ENCODE data around the gene TOGARAM2. TPM values are rescaled to one million over a fixed set of nuclear protein-coding genes. Genes with fewer than 3 reads are reported as not detected.

The TOGARAM2 gene
- total and polyA plus RNA-seq, 5 experiments from 2014 or later: 0.32 to 1.9 (median 0.61) TPM; not detected in 1

- peaks cover 0 to 1% (median 0%) of the 10 kb centered on the region in 4 donors for H3K4me1 Mint-ChIP-seq
Measured at GRCh38 chr2:29065068-29065811, 84.1 kb downstream of the TOGARAM2 start.

GRCh38 chr2:29066271-29066860 is 85.3 kb downstream of the TOGARAM2 start:
- H3K36me3 Mint-ChIP-seq: no peaks in the 10 kb centered on the region
- H3K27ac Mint-ChIP-seq: peak overlapping the region in 1 of 10 donors; percentile 24
- no peak for ATAC-seq
- peaks cover 0 to 1% (median 0%) of the 10 kb centered on the region in 4 donors for H3K4me1 Mint-ChIP-seq
- peaks cover 0 to 2% (median 0%) of the 10 kb centered on the region in 5 donors for H3K27me3 Mint-ChIP-seq
- no peak for DNase-seq
- POLR2A ChIA-PET: interaction anchor here (1.1 kb wide), 1 partner anchor 10 kb away, joined by 3 read pairs; no protein-coding TSS in a partner anchor
- no peaks in the 10 kb centered on the region for H3K9me3 Mint-ChIP-seq
- no peak overlapping the region for H3K4me3 Mint-ChIP-seq

More at GRCh38 chr2:29065068-29065811, 84.1 kb downstream of the TOGARAM2 start:
- peaks cover 0 to 2% (median 0%) of the 10 kb centered on the region in 5 donors for H3K27me3 Mint-ChIP-seq
- H3K36me3 Mint-ChIP-seq: no peaks in the 10 kb centered on the region
- ATAC-seq (no peak), DNase-seq (no peak)
- no peak overlapping the region for H3K4me3 Mint-ChIP-seq
- H3K27ac Mint-ChIP-seq: no peak overlapping the region
- H3K9me3 Mint-ChIP-seq: no peaks in the 10 kb centered on the region
- POLR2A ChIA-PET: interaction anchor here (1.1 kb wide), 1 partner anchor 11 kb away, joined by 3 read pairs; no protein-coding TSS in a partner anchor

GRCh38 chr2:29066997-29067605 is 86.0 kb downstream of the TOGARAM2 start:
- H3K27ac Mint-ChIP-seq: no peak overlapping the region
- H3K36me3 Mint-ChIP-seq: no peaks in the 10 kb centered on the region
- no peak overlapping the region for H3K4me3 Mint-ChIP-seq
- H3K4me1 Mint-ChIP-seq: peaks cover 0 to 1% (median 0%) of the 10 kb centered on the region in 4 donors
- ATAC-seq: no peak
- POLR2A ChIA-PET: no interaction called here
- DNase-seq: no peak
- H3K9me3 Mint-ChIP-seq: no peaks in the 10 kb centered on the region
- H3K27me3 Mint-ChIP-seq: peaks cover 0 to 2% (median 0%) of the 10 kb centered on the region in 5 donors

GRCh38 chr2:29068513-29068912 is 87.4 kb downstream of the TOGARAM2 start:
- Mint-ChIP-seq H3K27ac (no peak overlapping the region), H3K9me3 (no peaks in the 10 kb centered on the region), H3K27me3 (peaks cover 0 to 2% (median 0%) of the 10 kb centered on the region in 5 donors), H3K4me1 (no peaks in the 10 kb centered on the region), H3K4me3 (no peak overlapping the region), H3K36me3 (no peaks in the 10 kb centered on the region)
- no peak for DNase-seq
- no peak for ATAC-seq
- POLR2A ChIA-PET: no interaction called here

- DNase-seq (no peak), ATAC-seq (no peak)
- H3K4me1 Mint-ChIP-seq: no peaks in the 10 kb centered on the region
- no peak overlapping the region for H3K27ac Mint-ChIP-seq
- no peaks in the 10 kb centered on the region for H3K9me3 Mint-ChIP-seq
- POLR2A ChIA-PET: no interaction called here
- H3K36me3 Mint-ChIP-seq: no peaks in the 10 kb centered on the region
- peaks cover 0 to 2% (median 0%) of the 10 kb centered on the region in 5 donors for H3K27me3 Mint-ChIP-seq
- no peak overlapping the region for H3K4me3 Mint-ChIP-seq
Measured at GRCh38 chr2:29070526-29070925, 89.4 kb downstream of the TOGARAM2 start.

GRCh38 chr2:29071032-29071975 is 90.2 kb downstream of the TOGARAM2 start:
- POLR2A ChIA-PET: no interaction called here
- H3K27me3 Mint-ChIP-seq: peaks cover 0 to 2% (median 0%) of the 10 kb centered on the region in 5 donors
- no peak overlapping the region for H3K4me3 Mint-ChIP-seq
- H3K36me3 Mint-ChIP-seq: no peaks in the 10 kb centered on the region
- ATAC-seq: no peak
- H3K4me1 Mint-ChIP-seq: no peaks in the 10 kb centered on the region
- H3K27ac Mint-ChIP-seq: peak overlapping the region in 2 of 10 donors; percentile 35 to 51
- no peaks in the 10 kb centered on the region for H3K9me3 Mint-ChIP-seq
- no peak for DNase-seq

- Mint-ChIP-seq H3K4me3 (no peak overlapping the region), H3K9me3 (peaks cover 0 to 1% (median 0%) of the 10 kb centered on the region in 9 donors), H3K27ac (no peak overlapping the region), H3K4me1 (no peaks in the 10 kb centered on the region), H3K36me3 (no peaks in the 10 kb centered on the region), H3K27me3 (peaks cover 0 to 2% (median 0%) of the 10 kb centered on the region in 5 donors)
- DNase-seq: no peak
- ATAC-seq: no peak
- POLR2A ChIA-PET: no interaction called here
Measured at GRCh38 chr2:29072251-29072650, 91.2 kb downstream of the TOGARAM2 start.

GRCh38 chr2:29072971-29073725 is 92.0 kb downstream of the TOGARAM2 start:
- Mint-ChIP-seq H3K27ac (peak overlapping the region in 1 of 10 donors; percentile 29), H3K36me3 (peaks cover 0 to 7% (median 6%) of the 10 kb centered on the region in 3 donors), H3K9me3 (peaks cover 0 to 7% (median 0%) of the 10 kb centered on the region in 9 donors), H3K27me3 (peaks cover 0 to 2% (median 0%) of the 10 kb centered on the region in 5 donors), H3K4me1 (no peaks in the 10 kb centered on the region), H3K4me3 (no peak overlapping the region)
- ATAC-seq (no peak), DNase-seq (no peak)
- POLR2A ChIA-PET: no interaction called here

- ATAC-seq: no peak
- H3K4me1 Mint-ChIP-seq: no peaks in the 10 kb centered on the region
- H3K36me3 Mint-ChIP-seq: peaks cover 0 to 8% (median 6%) of the 10 kb centered on the region in 3 donors
- peaks cover 0 to 2% (median 0%) of the 10 kb centered on the region in 5 donors for H3K27me3 Mint-ChIP-seq
- DNase-seq: no peak
- H3K4me3 Mint-ChIP-seq: no peak overlapping the region
- no peak overlapping the region for H3K27ac Mint-ChIP-seq
- H3K9me3 Mint-ChIP-seq: peaks cover 0 to 10% (median 0%) of the 10 kb centered on the region in 9 donors
- POLR2A ChIA-PET: no interaction called here
Measured at GRCh38 chr2:29073933-29074332, 92.8 kb downstream of the TOGARAM2 start.

- Mint-ChIP-seq H3K4me1 (no peaks in the 10 kb centered on the region), H3K4me3 (no peak within 1 kb of the TSS)
- ATAC-seq: no peak
Measured at GRCh38 chr2:29074411-29074810, 93.3 kb downstream of the TOGARAM2 start, which contains the start of gene PCARE. Gene PCARE, minus strand, starts transcription at chr2:29074523. Its CDS starts 262 bp downstream, at chr2:29074261.

GRCh38 chr2:29075894-29076705 is 95.0 kb downstream of the TOGARAM2 start:
- Mint-ChIP-seq H3K27me3 (no peaks in the 10 kb centered on the region), H3K36me3 (peaks cover 0 to 14% (median 12%) of the 10 kb centered on the region in 3 donors), H3K4me3 (no peak overlapping the region), H3K4me1 (no peaks in the 10 kb centered on the region), H3K9me3 (peaks cover 0 to 27% (median 2%) of the 10 kb centered on the region in 9 donors), H3K27ac (peak overlapping the region in 1 of 10 donors; percentile 1)
- POLR2A ChIA-PET: interaction anchor here (1.0 kb wide), 1 partner anchor 10 kb away, joined by 3 read pairs; no protein-coding TSS in a partner anchor
- DNase-seq (no peak), ATAC-seq (no peak)

More at GRCh38 chr2:29074411-29074810, 93.3 kb downstream of the TOGARAM2 start, which contains the start of gene PCARE:
- no peak for DNase-seq
- Mint-ChIP-seq H3K27me3 (no peaks in the 10 kb centered on the region), H3K9me3 (peaks cover 0 to 15% (median 0%) of the 10 kb centered on the region in 9 donors), H3K36me3 (peaks cover 0 to 12% (median 9%) of the 10 kb centered on the region in 3 donors), H3K27ac (no peak within 1 kb of the TSS)
- POLR2A ChIA-PET: no interaction called here

Data from naive thymus-derived CD8-positive, alpha-beta T cell (primary cell).